ENCODE measurements around the gene MAD1L1. TPM values are rescaled to one million over a fixed set of nuclear protein-coding genes. Genes with fewer than 3 reads are reported as not detected.
"Not testable (repeated sequence)": the region's sequence is repeated elsewhere in the genome, so short reads cannot be mapped to it uniquely, and the experiment has no call there.

The MAD1L1 gene
- total RNA-seq, 1 donor from 2014 or later: 57.4 TPM

DNA sequence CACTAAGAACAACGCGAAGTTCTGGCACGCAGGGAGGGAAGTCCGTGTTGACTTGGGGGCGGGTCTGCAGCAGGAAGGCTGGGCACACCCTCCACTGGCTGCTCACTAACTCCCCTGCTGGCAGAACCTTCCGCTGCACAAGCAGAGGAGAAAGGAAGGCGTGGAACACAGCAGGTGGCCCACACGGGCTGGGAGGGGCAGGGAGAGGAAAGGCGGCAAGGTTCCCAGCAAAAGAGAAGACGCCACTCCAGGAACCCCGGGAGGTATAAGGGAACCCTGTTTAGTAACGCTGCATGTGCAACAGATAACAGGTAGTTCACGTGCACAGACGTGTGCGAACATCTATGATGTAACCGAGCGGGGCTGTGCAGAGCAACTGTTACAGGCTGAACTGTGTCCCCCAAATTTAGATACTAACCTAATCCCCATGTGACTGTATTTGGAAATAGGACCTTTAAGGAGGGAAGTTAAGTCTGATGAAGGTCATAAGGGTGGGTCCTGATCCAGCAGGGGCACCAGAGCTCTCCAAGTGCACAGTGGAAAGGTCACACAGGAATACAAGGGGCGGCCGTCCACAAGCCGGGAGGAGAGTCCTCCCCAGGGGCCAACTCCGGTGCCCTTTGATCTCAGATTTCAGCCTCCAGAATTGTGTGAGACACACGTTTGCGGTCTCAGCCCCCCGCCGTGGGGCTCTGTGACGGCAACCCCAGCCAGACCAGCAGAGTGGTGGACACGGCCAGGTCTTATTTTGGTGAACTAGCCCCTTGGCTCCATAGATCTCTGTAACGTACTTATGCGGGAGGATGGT is 357.1 kb downstream of the MAD1L1 start:
- TF ChIP-seq, protein P1, sequence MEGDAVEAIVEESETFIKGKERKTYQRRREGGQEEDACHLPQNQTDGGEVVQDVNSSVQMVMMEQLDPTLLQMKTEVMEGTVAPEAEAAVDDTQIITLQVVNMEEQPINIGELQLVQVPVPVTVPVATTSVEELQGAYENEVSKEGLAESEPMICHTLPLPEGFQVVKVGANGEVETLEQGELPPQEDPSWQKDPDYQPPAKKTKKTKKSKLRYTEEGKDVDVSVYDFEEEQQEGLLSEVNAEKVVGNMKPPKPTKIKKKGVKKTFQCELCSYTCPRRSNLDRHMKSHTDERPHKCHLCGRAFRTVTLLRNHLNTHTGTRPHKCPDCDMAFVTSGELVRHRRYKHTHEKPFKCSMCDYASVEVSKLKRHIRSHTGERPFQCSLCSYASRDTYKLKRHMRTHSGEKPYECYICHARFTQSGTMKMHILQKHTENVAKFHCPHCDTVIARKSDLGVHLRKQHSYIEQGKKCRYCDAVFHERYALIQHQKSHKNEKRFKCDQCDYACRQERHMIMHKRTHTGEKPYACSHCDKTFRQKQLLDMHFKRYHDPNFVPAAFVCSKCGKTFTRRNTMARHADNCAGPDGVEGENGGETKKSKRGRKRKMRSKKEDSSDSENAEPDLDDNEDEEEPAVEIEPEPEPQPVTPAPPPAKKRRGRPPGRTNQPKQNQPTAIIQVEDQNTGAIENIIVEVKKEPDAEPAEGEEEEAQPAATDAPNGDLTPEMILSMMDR (IDR thresholded peaks at IDR 0.05; ENCODE audit: insufficient read depth, low read length, severe bottlenecking): peak; percentile 24

GRCh38 chr7:1874590-1875391 is 358.0 kb downstream of the MAD1L1 start:
- not testable (repeated sequence) for FAIRE-seq; DNase-seq (ENCODE audit: low read depth); H3K27me3 ChIP-seq (ENCODE audit: control insufficient read depth, insufficient read depth, low read length); H3K4me3 ChIP-seq (ENCODE audit: low read depth, low read length); H3K36me3 ChIP-seq (ENCODE audit: control insufficient read depth, insufficient read depth, low read length)

More for the DNA sequence above, 357.1 kb downstream of the MAD1L1 start:
- H3K4me3 ChIP-seq (ENCODE audit: low read depth, low read length); DNase-seq (ENCODE audit: low read depth); H3K27me3 ChIP-seq (ENCODE audit: control insufficient read depth, insufficient read depth, low read length); H3K36me3 ChIP-seq (ENCODE audit: control insufficient read depth, insufficient read depth, low read length): not testable (repeated sequence)
- peak; percentile 99 for FAIRE-seq

DNA sequence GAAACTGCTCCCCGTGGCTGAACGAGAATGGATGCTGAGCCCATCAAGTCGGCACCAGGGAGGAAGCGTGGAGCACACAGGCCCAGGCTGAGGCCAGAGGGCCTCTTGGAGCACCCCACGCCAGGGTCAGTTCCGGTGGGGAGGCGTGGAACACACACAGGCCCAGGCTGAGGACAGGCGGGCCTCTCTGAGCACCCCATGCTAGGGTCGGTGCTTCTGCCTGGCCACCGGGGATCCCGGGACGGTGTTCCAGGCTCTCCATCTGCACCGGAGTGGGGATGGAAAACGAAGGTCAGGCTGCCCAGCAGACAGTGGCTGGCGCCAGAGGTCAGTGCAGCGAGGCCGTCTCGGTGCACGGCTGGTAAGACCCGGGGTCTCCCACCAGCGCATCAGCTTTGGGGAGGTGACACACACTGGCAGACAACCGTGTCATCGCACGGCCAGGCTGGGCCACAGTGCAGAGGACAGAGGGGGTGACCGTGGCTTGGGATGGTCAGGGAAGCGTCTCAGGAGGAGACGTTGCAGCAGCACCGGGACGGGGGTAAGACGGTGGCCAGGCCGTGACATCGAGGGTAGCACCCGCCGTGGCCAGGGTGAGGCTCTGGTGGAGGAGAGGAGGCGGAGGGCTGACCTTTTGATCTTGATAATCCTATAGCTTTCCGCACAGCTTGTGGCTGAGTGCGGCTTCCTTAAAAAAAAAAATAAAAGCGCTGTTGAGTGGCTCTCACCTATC is 358.7 kb downstream of the MAD1L1 start:
- no peak overlapping the region for H3K4me3 ChIP-seq (ENCODE audit: low read depth, low read length)
- H3K27me3 ChIP-seq (ENCODE audit: control insufficient read depth, insufficient read depth, low read length): no peaks in the 10 kb centered on the region
- H3K36me3 ChIP-seq (ENCODE audit: control insufficient read depth, insufficient read depth, low read length): peaks cover 2% of the 10 kb centered on the region
- DNase-seq (ENCODE audit: low read depth) (no peak), FAIRE-seq (no peak)
- TF ChIP-seq, protein P1 (IDR thresholded peaks at IDR 0.05; ENCODE audit: insufficient read depth, low read length, severe bottlenecking): no peak

DNA sequence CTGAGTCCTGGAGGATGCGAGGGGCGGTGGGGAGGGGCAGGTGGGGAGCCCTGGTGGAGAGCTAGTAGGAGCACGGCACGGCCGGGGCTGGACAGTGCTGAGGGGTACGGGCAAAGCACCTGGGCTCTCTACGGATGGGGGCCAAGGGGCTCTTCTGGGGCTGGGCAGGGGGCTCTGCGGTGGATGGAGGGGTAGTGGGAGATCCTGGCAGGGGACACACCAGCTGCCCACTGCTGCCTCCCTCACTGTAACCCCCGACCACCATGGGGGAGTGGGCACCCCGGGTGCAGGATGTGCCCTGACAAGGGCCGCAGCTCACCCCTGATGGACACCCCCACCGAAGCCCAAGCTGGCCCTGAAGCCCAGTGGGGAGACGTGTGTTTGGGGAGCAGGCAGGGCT is 359.3 kb downstream of the MAD1L1 start:
- H3K27me3 ChIP-seq (ENCODE audit: control insufficient read depth, insufficient read depth, low read length): no peaks in the 10 kb centered on the region

GRCh38 chr7:1873070-1873405 is 359.7 kb downstream of the MAD1L1 start:
- Histone ChIP-seq H3K36me3 (ENCODE audit: control insufficient read depth, insufficient read depth, low read length) (peaks cover 2% of the 10 kb centered on the region), H3K4me3 (ENCODE audit: low read depth, low read length) (no peak overlapping the region), H3K27me3 (ENCODE audit: control insufficient read depth, insufficient read depth, low read length) (no peaks in the 10 kb centered on the region)
- DNase-seq (ENCODE audit: low read depth) (no peak), FAIRE-seq (no peak)
- TF ChIP-seq, protein P1 (IDR thresholded peaks at IDR 0.05; ENCODE audit: insufficient read depth, low read length, severe bottlenecking): no peak

More for the DNA sequence above, 359.3 kb downstream of the MAD1L1 start:
- TF ChIP-seq, protein P1 (IDR thresholded peaks at IDR 0.05; ENCODE audit: insufficient read depth, low read length, severe bottlenecking): no peak
- FAIRE-seq (no peak), DNase-seq (ENCODE audit: low read depth) (no peak)
- no peak overlapping the region for H3K4me3 ChIP-seq (ENCODE audit: low read depth, low read length)
- H3K36me3 ChIP-seq (ENCODE audit: control insufficient read depth, insufficient read depth, low read length): peaks cover 2% of the 10 kb centered on the region

All from bronchial epithelial cell (primary cell).